ENCODE measurements around the gene SRP9. TPM values are rescaled to one million over a fixed set of nuclear protein-coding genes. Genes with fewer than 3 reads are reported as not detected.

The SRP9 gene
- total and polyA plus RNA-seq, 10 of the 15 experiments (the other 5 are each of a cell fraction or from before 2014, with no cell fraction given): 248 to 1,200 (median 514) TPM

DNA sequence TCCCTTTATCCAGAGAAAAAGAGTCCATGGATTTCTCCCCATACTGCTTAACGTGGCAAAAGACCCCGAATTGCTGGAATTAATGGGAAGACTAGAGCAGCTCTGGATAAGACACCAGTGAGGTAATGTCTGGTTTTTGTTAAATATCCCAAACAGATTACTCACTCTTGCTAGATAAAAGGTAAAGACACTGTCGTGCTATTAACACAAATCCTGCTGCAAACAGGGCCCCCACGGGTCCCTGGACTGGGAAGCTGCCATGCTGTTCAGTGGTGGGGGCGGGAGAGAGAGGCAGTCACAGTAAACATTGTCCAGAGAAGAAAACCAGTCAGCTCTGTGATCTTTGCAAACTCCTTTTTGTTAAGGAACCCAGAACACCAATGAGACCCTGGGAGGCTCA lies 15.2 kb upstream of the SRP9 start (continued):
- TF ChIP-seq HDAC6 (IDR thresholded peaks at IDR 0.05; ENCODE audit: unreplicated experiment): no peak
- TF ChIP-seq HCFC1 (IDR thresholded peaks at IDR 0.05; ENCODE audit: low read length): no peak
- TF ChIP-seq EGR1 (IDR thresholded peaks at IDR 0.05; ENCODE audit: borderline replicate concordance in 1 of 2, low read depth in 2 of 2, low read length in 2 of 2): no peak
- TF ChIP-seq IKZF2 (IDR thresholded peaks at IDR 0.05): no peak
- no peak for TF ChIP-seq ESRRA (IDR thresholded peaks at IDR 0.05; ENCODE audit: low read length)

DNA sequence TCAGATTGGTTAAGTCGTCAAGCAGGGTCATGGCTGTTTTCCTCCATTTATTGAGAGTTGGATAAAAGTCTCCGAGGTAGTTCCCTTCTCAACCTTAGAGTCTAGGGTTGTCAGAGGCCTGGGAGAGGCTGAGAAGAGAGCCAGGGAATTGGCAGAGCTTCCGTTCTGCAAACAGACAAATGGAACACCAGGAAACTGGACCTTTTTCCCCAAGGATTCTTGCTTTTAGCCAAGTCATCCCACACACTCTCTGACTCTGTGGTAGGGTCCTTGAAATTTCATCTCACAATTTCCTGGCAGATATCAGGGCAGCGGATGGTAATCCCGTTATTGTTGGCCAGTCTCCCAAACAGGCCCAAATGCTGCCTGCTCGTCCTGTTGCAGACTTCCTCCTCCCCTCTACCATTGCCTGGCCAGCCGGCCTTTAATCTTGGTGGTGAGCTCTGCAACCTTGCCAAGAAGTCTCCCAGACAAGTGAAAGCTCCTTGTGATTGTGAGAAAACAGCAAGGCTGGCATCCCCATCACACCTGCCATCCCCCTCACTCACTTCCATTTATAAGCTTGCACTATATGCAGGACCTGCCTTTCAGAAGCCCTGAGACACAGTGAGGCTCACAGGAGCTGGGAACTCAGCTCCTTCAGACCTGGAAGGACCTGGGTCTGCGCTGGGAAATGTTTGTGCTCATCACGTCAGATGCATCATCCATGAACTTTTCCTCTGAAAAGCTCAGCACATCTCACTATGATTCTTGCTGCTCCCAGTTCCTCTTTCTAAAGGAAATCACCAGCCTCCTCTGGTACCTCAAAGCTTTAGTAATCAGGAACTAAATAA lies 13.7 kb upstream of the SRP9 start:
- ChIA-PET SMC1A (ENCODE audit: uncharacterized antibody, unreplicated experiment) (interaction anchor here (0.5 to 1.5 kb wide), 6 partner anchors 9 to 117 kb away, joined by 3 to 5 read pairs (median 4); partner anchors contain the start of gene SRP9), POLR2A (interaction anchor here (1.7 kb wide), 1 partner anchor 14 kb away, joined by 5 read pairs; the partner anchor contains the start of gene SRP9), RAD21 (ENCODE audit: unreplicated experiment) (interaction anchor here (0.8 to 1.7 kb wide), 3 partner anchors 11 to 146 kb away, joined by 3 to 5 read pairs (median 4); partner anchors contain the start of gene SRP9), CTCF (interaction anchor here (1.1 to 8.4 kb wide), 6 partner anchors 9 to 289 kb away, joined by 3 to 57 read pairs (median 4); partner anchors contain the start of gene SRP9)
- Histone ChIP-seq H4K20me1 (ENCODE audit: control insufficient read depth, insufficient read depth) (no peaks in the 10 kb centered on the region), H3K4me3 (no peak overlapping the region), H3K9me3 (replicated peaks; ENCODE audit: control insufficient read depth, insufficient read depth, low read length) (no peaks in the 10 kb centered on the region), H3K9ac (ENCODE audit: control insufficient read depth, insufficient read depth, low read length) (no peak overlapping the region), H3K4me2 (ENCODE audit: control insufficient read depth, insufficient read depth) (peak overlapping the region; percentile 41; the same call in 1 of the 2 replicates), H2AFZ (ENCODE audit: control insufficient read depth, low read depth, low read length) (no peak overlapping the region), H3K27me3 (replicated peaks in 1 of 2; ENCODE audit: control insufficient read depth in 2 of 2, insufficient read depth in 2 of 2, low read length in 1 of 2) (no peaks in the 10 kb centered on the region), H3K36me3 (ENCODE audit: control insufficient read depth in 2 of 2, insufficient read depth in 2 of 2, low read length in 1 of 2) (no peaks in the 10 kb centered on the region), H3K27ac (ENCODE audit: control insufficient read depth, insufficient read depth) (no peak overlapping the region), H3K79me2 (ENCODE audit: control insufficient read depth, insufficient read depth, low read length) (no peaks in the 10 kb centered on the region), H3K4me1 (ENCODE audit: control insufficient read depth, insufficient read depth, low read length) (peaks cover 9% of the 10 kb centered on the region)
- in situ Hi-C loops (cut with MboI): no loop called here
- no peak for DNase-seq (ENCODE audit: low read depth, low spot score)
- 53% methylated on average over 9 of the region's 9 CpGs for WGBS (ENCODE audit: insufficient coverage, insufficient replicate concordance, low lambda C conversion rate, missing lambda C conversion rate)
- ATAC-seq: peak; percentile 59
- BruUV-seq (replicated peaks): no TSS peak
- FAIRE-seq: no peak
- intact Hi-C loops (cut with micrococcal nuclease; ENCODE audit: unreplicated experiment): loop anchor here (5.0 kb wide), 1 partner anchor 257 kb away; no protein-coding TSS in a partner anchor
- TF ChIP-seq STAT1 (conservative IDR thresholded peaks at IDR 0.05) (no peak), EP300 (IDR thresholded peaks at IDR 0.05; ENCODE audit: borderline replicate concordance in 1 of 2, control insufficient read depth in 1 of 2, low read depth in 2 of 2, low read length in 2 of 2) (no peak), PAX5 (IDR thresholded peaks at IDR 0.05; ENCODE audit: borderline replicate concordance, low read depth, low read length) (peak; percentile 41; the same call in 1 of the 2 replicates), YBX1 (IDR thresholded peaks at IDR 0.05) (no peak), SPI1 (IDR thresholded peaks at IDR 0.05; ENCODE audit: borderline replicate concordance, insufficient read depth, low read depth, low read length) (peak; percentile 90), ZNF274 (IDR thresholded peaks at IDR 0.05; ENCODE audit: insufficient read depth, insufficient read length) (no peak), RUNX3 (IDR thresholded peaks at IDR 0.05; ENCODE audit: low read length) (no peak), IKZF2 (IDR thresholded peaks at IDR 0.05) (peak; percentile 44 to 71; a peak in 3 of 4 replicates), IRF4 (IDR thresholded peaks at IDR 0.05; ENCODE audit: low read depth, low read length) (0 out of 2 replicates have a peak, but pooled peaks have one; percentile 56), KLF5 (IDR thresholded peaks at IDR 0.05; ENCODE audit: partially characterized antibody) (no peak)
- TF ChIP-seq, protein P1, sequence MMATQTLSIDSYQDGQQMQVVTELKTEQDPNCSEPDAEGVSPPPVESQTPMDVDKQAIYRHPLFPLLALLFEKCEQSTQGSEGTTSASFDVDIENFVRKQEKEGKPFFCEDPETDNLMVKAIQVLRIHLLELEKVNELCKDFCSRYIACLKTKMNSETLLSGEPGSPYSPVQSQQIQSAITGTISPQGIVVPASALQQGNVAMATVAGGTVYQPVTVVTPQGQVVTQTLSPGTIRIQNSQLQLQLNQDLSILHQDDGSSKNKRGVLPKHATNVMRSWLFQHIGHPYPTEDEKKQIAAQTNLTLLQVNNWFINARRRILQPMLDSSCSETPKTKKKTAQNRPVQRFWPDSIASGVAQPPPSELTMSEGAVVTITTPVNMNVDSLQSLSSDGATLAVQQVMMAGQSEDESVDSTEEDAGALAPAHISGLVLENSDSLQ (IDR thresholded peaks at IDR 0.05): no peak
- TF ChIP-seq, protein P2, sequence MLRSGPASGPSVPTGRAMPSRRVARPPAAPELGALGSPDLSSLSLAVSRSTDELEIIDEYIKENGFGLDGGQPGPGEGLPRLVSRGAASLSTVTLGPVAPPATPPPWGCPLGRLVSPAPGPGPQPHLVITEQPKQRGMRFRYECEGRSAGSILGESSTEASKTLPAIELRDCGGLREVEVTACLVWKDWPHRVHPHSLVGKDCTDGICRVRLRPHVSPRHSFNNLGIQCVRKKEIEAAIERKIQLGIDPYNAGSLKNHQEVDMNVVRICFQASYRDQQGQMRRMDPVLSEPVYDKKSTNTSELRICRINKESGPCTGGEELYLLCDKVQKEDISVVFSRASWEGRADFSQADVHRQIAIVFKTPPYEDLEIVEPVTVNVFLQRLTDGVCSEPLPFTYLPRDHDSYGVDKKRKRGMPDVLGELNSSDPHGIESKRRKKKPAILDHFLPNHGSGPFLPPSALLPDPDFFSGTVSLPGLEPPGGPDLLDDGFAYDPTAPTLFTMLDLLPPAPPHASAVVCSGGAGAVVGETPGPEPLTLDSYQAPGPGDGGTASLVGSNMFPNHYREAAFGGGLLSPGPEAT (IDR thresholded peaks at IDR 0.05; ENCODE audit: low read depth): 0 out of 2 replicates have a peak, but pooled peaks have one; percentile 39
- TF ChIP-seq, protein P3, sequence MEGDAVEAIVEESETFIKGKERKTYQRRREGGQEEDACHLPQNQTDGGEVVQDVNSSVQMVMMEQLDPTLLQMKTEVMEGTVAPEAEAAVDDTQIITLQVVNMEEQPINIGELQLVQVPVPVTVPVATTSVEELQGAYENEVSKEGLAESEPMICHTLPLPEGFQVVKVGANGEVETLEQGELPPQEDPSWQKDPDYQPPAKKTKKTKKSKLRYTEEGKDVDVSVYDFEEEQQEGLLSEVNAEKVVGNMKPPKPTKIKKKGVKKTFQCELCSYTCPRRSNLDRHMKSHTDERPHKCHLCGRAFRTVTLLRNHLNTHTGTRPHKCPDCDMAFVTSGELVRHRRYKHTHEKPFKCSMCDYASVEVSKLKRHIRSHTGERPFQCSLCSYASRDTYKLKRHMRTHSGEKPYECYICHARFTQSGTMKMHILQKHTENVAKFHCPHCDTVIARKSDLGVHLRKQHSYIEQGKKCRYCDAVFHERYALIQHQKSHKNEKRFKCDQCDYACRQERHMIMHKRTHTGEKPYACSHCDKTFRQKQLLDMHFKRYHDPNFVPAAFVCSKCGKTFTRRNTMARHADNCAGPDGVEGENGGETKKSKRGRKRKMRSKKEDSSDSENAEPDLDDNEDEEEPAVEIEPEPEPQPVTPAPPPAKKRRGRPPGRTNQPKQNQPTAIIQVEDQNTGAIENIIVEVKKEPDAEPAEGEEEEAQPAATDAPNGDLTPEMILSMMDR (IDR thresholded peaks at IDR 0.05 in 2 of 3, conservative IDR thresholded peaks at IDR 0.05 in 1 of 3; ENCODE audit: control insufficient read depth in 2 of 3, extremely low read depth in 1 of 3, insufficient read depth in 1 of 3, low read depth in 3 of 3, low read length in 3 of 3): no peak
